Keratinocyte (primary cell): Measurements from ENCODE around the gene ADAT1. TPM values are rescaled to one million over a fixed set of nuclear protein-coding genes. Genes with fewer than 3 reads are reported as not detected.

Source experiments
- DNase-seq: peaks from one replicate; pipeline ENCODE4 v3.0.0-alpha.2; 2011; ENCODE audit warnings: low read depth, missing footprints, low spot score
- FAIRE-seq: peaks from 2 replicates; lab custom pipeline; 2011; peaks lifted over from hg19 to GRCh38; lab: Jason Lieb, UNC
- H2AFZ ChIP-seq: 2 replicates; pipeline ENCODE4 v1.6.0; 2012; ENCODE audit warnings: low read length, control low read depth, inconsistent platforms; ENCODE audit not compliant: control insufficient read depth
- H3K27ac ChIP-seq: 2 replicates; pipeline ENCODE4 v1.5.1; 2011; ENCODE audit warnings: low read length; ENCODE audit not compliant: control insufficient read depth, insufficient read depth
- H3K27me3 ChIP-seq: 3 replicates; pipeline ENCODE4 v1.6.0; 2011; ENCODE audit warnings: low read length; ENCODE audit not compliant: control insufficient read depth, insufficient read depth; ENCODE audit errors: extremely low read depth
- H3K36me3 ChIP-seq, 2 experiments: 2 replicates in 1 of 2; 3 replicates in 1 of 2; pipeline ENCODE4 v1.5.1; 2011; ENCODE audit warnings: low read length in 2 of 2, mild to moderate bottlenecking in 1 of 2; ENCODE audit not compliant: control insufficient read depth in 2 of 2, insufficient read depth in 2 of 2; ENCODE audit errors: extremely low read depth in 1 of 2
- H3K4me1 ChIP-seq: 3 replicates; pipeline ENCODE4 v1.5.1; 2011; ENCODE audit warnings: low read length; ENCODE audit not compliant: control insufficient read depth, insufficient read depth; ENCODE audit errors: extremely low read depth
- H3K4me2 ChIP-seq: 3 replicates; pipeline ENCODE4 v1.6.0; 2011; ENCODE audit warnings: low read depth, low read length; ENCODE audit not compliant: control insufficient read depth, insufficient read depth; ENCODE audit errors: extremely low read depth
- H3K4me3 ChIP-seq, 3 experiments: fragments of 200-600 bp in 1 of 3; sonication (generic) in 1 of 3; 2 replicates in 2 of 3; 3 replicates in 1 of 3; pipeline ENCODE4 v1.5.1; 2011 to 2016; ENCODE audit warnings: low read length in 3 of 3, mild to moderate bottlenecking in 3 of 3, control low read depth in 2 of 3, inconsistent platforms in 1 of 3, low read depth in 1 of 3, mixed read lengths in 1 of 3, mixed run types in 1 of 3, moderate library complexity in 1 of 3; ENCODE audit not compliant: control insufficient read depth in 2 of 3, insufficient read depth in 2 of 3; ENCODE audit errors: extremely low read depth in 1 of 3
- H3K79me2 ChIP-seq: 2 replicates; pipeline ENCODE4 v1.6.0; 2012; ENCODE audit warnings: low read length; ENCODE audit not compliant: control insufficient read depth, insufficient read depth
- H3K9ac ChIP-seq: 3 replicates; pipeline ENCODE4 v1.6.0; 2011; ENCODE audit warnings: low read length; ENCODE audit not compliant: control insufficient read depth, insufficient read depth; ENCODE audit errors: extremely low read depth
- H3K9me1 ChIP-seq: 3 replicates; pipeline ENCODE4 v1.6.0; 2011; ENCODE audit warnings: low read length; ENCODE audit not compliant: control insufficient read depth, insufficient read depth; ENCODE audit errors: extremely low read depth
- H3K9me3 ChIP-seq: 2 replicates; pipeline ENCODE4 v1.5.1; 2012; ENCODE audit warnings: low read depth, low read length; ENCODE audit not compliant: control insufficient read depth
- H4K20me1 ChIP-seq: 3 replicates; pipeline ENCODE4 v1.6.0; 2011; ENCODE audit warnings: low read length; ENCODE audit not compliant: control insufficient read depth, insufficient read depth; ENCODE audit errors: extremely low read depth
- EZH2 ChIP-seq: IDR thresholded peaks from one replicate; pipeline ENCODE4 v1.6.1; 2012; ENCODE audit warnings: inconsistent platforms, mild to moderate bottlenecking, low read length, moderate library complexity
- dilution Hi-C: fragments of 300-500 bp; cut with MboI; formaldehyde crosslinking; loops from one replicate; pipeline ENCODE4 v1.7.0; 2020; ENCODE audit warnings: low sequenced_read_pairs; ENCODE audit not compliant: extremely low pct_ligation_motif_present
- polyA plus RNA-seq, 5 experiments: library from polyadenylated mRNA; depleted of rRNA in 3 of 5; stranded (reverse) in 3 of 5; stranded (forward) in 1 of 5; unstranded in 1 of 5; fragments of >200 nt; gene quantifications; 1 replicate in 1 of 5; 2 replicates in 3 of 5; 3 replicates in 1 of 5; pipeline versions ENCODE4 v1.2.1 to v1.2.3, GENCODE V29; 2011 to 2012; ENCODE audit warnings: missing spikeins in 2 of 5, low read depth in 1 of 5, low replicate concordance in 1 of 5
- TF ChIP-seq, protein P1 (sequence below), 3 experiments: IDR thresholded peaks in 1 of 3; conservative IDR thresholded peaks in 1 of 3; optimal IDR thresholded peaks in 1 of 3; 2 replicates in 2 of 3; 3 replicates in 1 of 3; pipeline versions ENCODE3 to v1.5.1; 2011; ENCODE audit warnings: low read length in 3 of 3, mild to moderate bottlenecking in 3 of 3, moderate library complexity in 2 of 3, control low read depth in 1 of 3, inconsistent platforms in 1 of 3; ENCODE audit not compliant: insufficient read depth in 2 of 3; ENCODE audit errors: extremely low read depth in 1 of 3

The ADAT1 gene
- polyA plus RNA-seq, 1 donor (not counting 4 experiments of a cell fraction or from before 2014, with no cell fraction given): 34.4 TPM

- H4K20me1 ChIP-seq: peaks cover 18% of the 10 kb centered on the region
- peak overlapping the region; percentile 94 for H3K4me2 ChIP-seq
- H3K27me3 ChIP-seq: no peaks in the 10 kb centered on the region
- dilution Hi-C loops: no loop called here
- peaks cover 0 to 20% of the 10 kb centered on the region in 2 experiments for H3K36me3 ChIP-seq
- peak overlapping the region; percentile 78 to 95 (median 80) for H3K4me3 ChIP-seq
- peak overlapping the region; percentile 93 for H3K9ac ChIP-seq
- FAIRE-seq (no peak), DNase-seq (no peak)
- H3K79me2 ChIP-seq: peaks cover 95% of the 10 kb centered on the region
- H3K9me3 ChIP-seq: no peaks in the 10 kb centered on the region
- H3K9me1 ChIP-seq: peaks cover 2% of the 10 kb centered on the region
- H3K27ac ChIP-seq: peak overlapping the region; percentile 93
- TF ChIP-seq, protein P1, sequence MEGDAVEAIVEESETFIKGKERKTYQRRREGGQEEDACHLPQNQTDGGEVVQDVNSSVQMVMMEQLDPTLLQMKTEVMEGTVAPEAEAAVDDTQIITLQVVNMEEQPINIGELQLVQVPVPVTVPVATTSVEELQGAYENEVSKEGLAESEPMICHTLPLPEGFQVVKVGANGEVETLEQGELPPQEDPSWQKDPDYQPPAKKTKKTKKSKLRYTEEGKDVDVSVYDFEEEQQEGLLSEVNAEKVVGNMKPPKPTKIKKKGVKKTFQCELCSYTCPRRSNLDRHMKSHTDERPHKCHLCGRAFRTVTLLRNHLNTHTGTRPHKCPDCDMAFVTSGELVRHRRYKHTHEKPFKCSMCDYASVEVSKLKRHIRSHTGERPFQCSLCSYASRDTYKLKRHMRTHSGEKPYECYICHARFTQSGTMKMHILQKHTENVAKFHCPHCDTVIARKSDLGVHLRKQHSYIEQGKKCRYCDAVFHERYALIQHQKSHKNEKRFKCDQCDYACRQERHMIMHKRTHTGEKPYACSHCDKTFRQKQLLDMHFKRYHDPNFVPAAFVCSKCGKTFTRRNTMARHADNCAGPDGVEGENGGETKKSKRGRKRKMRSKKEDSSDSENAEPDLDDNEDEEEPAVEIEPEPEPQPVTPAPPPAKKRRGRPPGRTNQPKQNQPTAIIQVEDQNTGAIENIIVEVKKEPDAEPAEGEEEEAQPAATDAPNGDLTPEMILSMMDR (optimal IDR thresholded peaks at IDR 0.05 in 1 of 3, IDR thresholded peaks at IDR 0.05 in 1 of 3, conservative IDR thresholded peaks at IDR 0.05 in 1 of 3; ENCODE audit: extremely low read depth in 1 of 3, insufficient read depth in 2 of 3, low read length in 3 of 3): no peak
- TF ChIP-seq EZH2: no peak
- H2AFZ ChIP-seq: peak overlapping the region; percentile 78
- H3K4me1 ChIP-seq: peaks cover 29% of the 10 kb centered on the region
Measured at GRCh38 chr16:75647112-75647491, 24.0 kb upstream of the ADAT1 start.

GRCh38 chr16:75644240-75645012, 21.3 kb upstream of the ADAT1 start:
- Histone ChIP-seq H3K9me3 (no peaks in the 10 kb centered on the region), H3K27ac (no peak overlapping the region), H3K4me1 (peaks cover 21% of the 10 kb centered on the region), H3K9ac (no peak overlapping the region), H3K4me2 (peak overlapping the region; percentile 30), H3K27me3 (no peaks in the 10 kb centered on the region), H3K9me1 (no peaks in the 10 kb centered on the region), H3K79me2 (peaks cover 87% of the 10 kb centered on the region), H4K20me1 (peaks cover 23% of the 10 kb centered on the region), H3K4me3 (no peak overlapping the region), H2AFZ (no peak overlapping the region), H3K36me3 (peaks cover 3 to 37% of the 10 kb centered on the region in 2 experiments)
- dilution Hi-C loops: no loop called here
- DNase-seq: no peak
- FAIRE-seq: no peak
- TF ChIP-seq, protein P1 (optimal IDR thresholded peaks at IDR 0.05 in 1 of 3, IDR thresholded peaks at IDR 0.05 in 1 of 3, conservative IDR thresholded peaks at IDR 0.05 in 1 of 3; ENCODE audit: extremely low read depth in 1 of 3, insufficient read depth in 2 of 3, low read length in 3 of 3): peak in 2 of 3 experiments; percentile 14 to 45
- TF ChIP-seq EZH2: no peak
